GM19240 (cell line): Measurements from ENCODE around the gene MRM2.

Source experiments
- DNase-seq: peaks from one replicate; pipeline ENCODE4 v3.0.0; 2011; ENCODE audit warnings: low spot score; ENCODE audit not compliant: insufficient read length

Gene MRM2

GRCh38 chr7:2186166-2186565 lies 55.8 kb downstream of the MRM2 start:
- no peak for DNase-seq

GRCh38 chr7:2185715-2186114 lies 56.3 kb downstream of the MRM2 start:
- DNase-seq = no peak
